HepG2 (cell line): ENCODE data around the gene EIF2S2. TPM values are rescaled to one million over a fixed set of nuclear protein-coding genes. Genes with fewer than 3 reads are reported as not detected.

Source experiments
- BCL6 ChIP-seq: IDR thresholded peaks from 2 replicates; pipeline ENCODE4 v1.6.1; 2016; ENCODE audit warnings: missing genetic modification reagents, missing compliant biosample characterization
- CCDC6 ChIP-seq: sonication (generic); formaldehyde crosslinking; IDR thresholded peaks from 2 replicates; pipeline ENCODE4 v1.8.1; 2022; ENCODE audit warnings: mild to moderate bottlenecking, missing genetic modification reagents, moderate library complexity
- ETV5 ChIP-seq: IDR thresholded peaks from 2 replicates; pipeline ENCODE4 v1.6.1; 2018; ENCODE audit warnings: missing biosample characterization, missing genetic modification reagents, inconsistent platforms, borderline replicate concordance
- FOXK1 ChIP-seq: sonication (generic); formaldehyde crosslinking; IDR thresholded peaks from 2 replicates; pipeline ENCODE4 v1.4.0; 2020; ENCODE audit warnings: low read depth, missing genetic modification reagents, borderline replicate concordance
- HCFC1 ChIP-seq: fragments of 150-350 bp; IDR thresholded peaks from 2 replicates; pipeline ENCODE4 v1.6.1; 2014; ENCODE audit warnings: low read depth, low read length
- MEIS1 ChIP-seq: sonication (generic); formaldehyde crosslinking; IDR thresholded peaks from 2 replicates; pipeline ENCODE4 v1.9.0; 2021; ENCODE audit warnings: mild to moderate bottlenecking, missing genetic modification reagents, moderate library complexity, borderline replicate concordance
- MZF1 ChIP-seq: sonication (generic); formaldehyde crosslinking; IDR thresholded peaks from 2 replicates; pipeline ENCODE4 v1.8.1; 2023; ENCODE audit warnings: mild to moderate bottlenecking, missing genetic modification reagents, borderline replicate concordance
- NFIC ChIP-seq: IDR thresholded peaks from 2 replicates; pipeline ENCODE4 v1.6.1; 2012; ENCODE audit warnings: mild to moderate bottlenecking, low read length, inconsistent platforms
- SSRP1 ChIP-seq: IDR thresholded peaks from 2 replicates; pipeline ENCODE4 v1.6.1; 2016; ENCODE audit warnings: control low read depth
- TARDBP ChIP-seq: sonication (generic); formaldehyde crosslinking; IDR thresholded peaks from 2 replicates; pipeline ENCODE4 v1.8.0; 2022; ENCODE audit warnings: mild to moderate bottlenecking, missing genetic modification reagents
- ZNF12 ChIP-seq: sonication (generic); formaldehyde crosslinking; IDR thresholded peaks from 2 replicates; pipeline ENCODE4 v1.5.0; 2020; ENCODE audit warnings: missing genetic modification reagents
- ZNF660 ChIP-seq: sonication (generic); formaldehyde crosslinking; IDR thresholded peaks from 2 replicates; pipeline ENCODE4 v1.5.1; 2020; ENCODE audit warnings: mild to moderate bottlenecking, low read depth, missing genetic modification reagents, borderline replicate concordance
- ZZZ3 ChIP-seq: sonication (generic); formaldehyde crosslinking; IDR thresholded peaks from 2 replicates; pipeline ENCODE4 v1.4.0; 2020; ENCODE audit warnings: missing genetic modification reagents, mild to moderate bottlenecking, borderline replicate concordance
- polyA plus RNA-seq, 8 experiments: library from polyadenylated mRNA; depleted of rRNA in 3 of 8; stranded (reverse) in 7 of 8; unstranded in 1 of 8; fragments of >200 nt; fragmentation: Illumina TruSeq in 4 of 8; extraction: Trizol in 4 of 8; gene quantifications; 2 replicates each; pipeline versions ENCODE4 v1.2.1 to v1.2.3, GENCODE V29; 2011 to 2016; ENCODE audit warnings: low read depth in 4 of 8, missing spikeins in 1 of 8, mixed read lengths in 1 of 8; ENCODE audit not compliant: insufficient read depth in 1 of 8
- total RNA-seq, 5 experiments: library from RNA; depleted of rRNA; stranded (reverse); fragments of >200 nt; fragmentation: Illumina TruSeq; extraction: Trizol; gene quantifications; 2 replicates each; pipeline ENCODE4 v1.2.3, GENCODE V29; 2016; ENCODE audit warnings: low read depth in 1 of 5
- TF ChIP-seq, protein P1 (sequence below): IDR thresholded peaks from 2 replicates; pipeline ENCODE4 v1.6.1; 2012; ENCODE audit warnings: low read depth, low read length, improper control_type of control experiment
- TF ChIP-seq, protein P2 (sequence below): sonication (generic); formaldehyde crosslinking; IDR thresholded peaks from 2 replicates; pipeline ENCODE4 v1.9.0; 2021; ENCODE audit warnings: mild to moderate bottlenecking, missing genetic modification reagents
- TF ChIP-seq, protein P3 (sequence below): sonication (generic); formaldehyde crosslinking; IDR thresholded peaks from 2 replicates; pipeline ENCODE4 v1.5.1; 2020; ENCODE audit warnings: missing genetic modification reagents, mild to moderate bottlenecking, borderline replicate concordance
- TF ChIP-seq, protein P4 (sequence below): sonication (generic); formaldehyde crosslinking; IDR thresholded peaks from 2 replicates; pipeline ENCODE4 v1.8.0; 2022; ENCODE audit warnings: low read depth, missing genetic modification reagents

EIF2S2 gene
- total and polyA plus RNA-seq, 2 of the 13 experiments (the other 11 are each of a cell fraction or from before 2014, with no cell fraction given): 126 to 213 TPM

DNA sequence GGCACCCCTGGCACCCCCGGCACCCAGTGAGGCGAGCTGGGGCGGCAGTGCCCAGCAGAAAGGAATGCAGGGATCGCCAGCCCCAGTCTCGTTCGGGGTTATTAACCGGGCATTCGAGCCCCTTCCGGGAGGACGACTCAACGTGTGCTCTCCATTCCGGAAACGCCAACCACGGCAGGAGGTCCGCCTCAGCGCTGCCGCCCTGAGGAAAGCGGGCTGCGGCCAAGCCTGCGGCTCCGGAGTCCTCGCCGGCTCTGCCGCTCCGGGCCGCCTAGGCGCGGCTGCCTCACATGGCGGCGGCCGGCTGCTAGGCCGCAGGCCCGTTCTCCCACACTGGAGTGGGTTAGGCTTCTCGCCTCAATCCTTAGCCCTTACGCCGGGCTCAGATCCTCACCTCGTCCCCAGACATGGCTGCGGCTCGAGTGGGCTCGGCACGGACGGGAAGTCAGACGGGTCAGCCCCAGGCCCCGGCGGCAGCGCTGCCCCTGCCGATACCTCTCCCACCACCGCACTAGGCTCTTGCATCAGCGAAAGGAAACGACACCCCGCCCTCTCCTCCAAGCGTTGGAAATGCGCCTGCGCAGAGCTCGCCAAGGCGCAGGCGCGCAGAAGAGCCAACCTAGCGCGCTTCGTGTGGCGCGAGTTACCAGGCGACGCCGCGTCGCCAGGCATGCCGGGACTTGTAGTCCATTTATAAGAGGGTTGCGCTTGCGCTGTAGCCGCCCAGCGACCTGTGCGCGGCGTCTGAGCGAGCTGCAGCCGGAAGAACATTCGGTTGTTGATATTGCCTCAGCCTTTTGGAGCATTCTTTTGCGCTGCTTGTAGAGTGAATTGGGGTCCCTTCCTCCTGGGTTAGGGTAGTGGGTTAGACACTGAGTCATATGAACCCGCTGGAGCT lies at the start of gene EIF2S2 (continued):
- TF ChIP-seq, protein P1, sequence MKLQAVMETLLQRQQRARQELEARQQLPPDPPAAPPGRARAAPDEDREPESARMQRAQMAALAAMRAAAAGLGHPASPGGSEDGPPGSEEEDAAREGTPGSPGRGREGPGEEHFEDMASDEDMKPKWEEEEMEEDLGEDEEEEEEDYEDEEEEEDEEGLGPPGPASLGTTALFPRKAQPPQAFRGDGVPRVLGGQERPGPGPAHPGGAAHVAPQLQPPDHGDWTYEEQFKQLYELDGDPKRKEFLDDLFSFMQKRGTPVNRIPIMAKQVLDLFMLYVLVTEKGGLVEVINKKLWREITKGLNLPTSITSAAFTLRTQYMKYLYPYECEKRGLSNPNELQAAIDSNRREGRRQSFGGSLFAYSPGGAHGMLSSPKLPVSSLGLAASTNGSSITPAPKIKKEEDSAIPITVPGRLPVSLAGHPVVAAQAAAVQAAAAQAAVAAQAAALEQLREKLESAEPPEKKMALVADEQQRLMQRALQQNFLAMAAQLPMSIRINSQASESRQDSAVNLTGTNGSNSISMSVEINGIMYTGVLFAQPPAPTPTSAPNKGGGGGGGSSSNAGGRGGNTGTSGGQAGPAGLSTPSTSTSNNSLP: peak; percentile 64; the same call in 1 of the 2 replicates
- TF ChIP-seq ZZZ3 (CRISPR knock-in tag): peak; percentile 89; the same call in 1 of the 2 replicates
- peak; percentile 100 for TF ChIP-seq HCFC1
- TF ChIP-seq MZF1: no peak
- peak; percentile 98 for TF ChIP-seq TARDBP (CRISPR knock-in tag)
- TF ChIP-seq, protein P2, sequence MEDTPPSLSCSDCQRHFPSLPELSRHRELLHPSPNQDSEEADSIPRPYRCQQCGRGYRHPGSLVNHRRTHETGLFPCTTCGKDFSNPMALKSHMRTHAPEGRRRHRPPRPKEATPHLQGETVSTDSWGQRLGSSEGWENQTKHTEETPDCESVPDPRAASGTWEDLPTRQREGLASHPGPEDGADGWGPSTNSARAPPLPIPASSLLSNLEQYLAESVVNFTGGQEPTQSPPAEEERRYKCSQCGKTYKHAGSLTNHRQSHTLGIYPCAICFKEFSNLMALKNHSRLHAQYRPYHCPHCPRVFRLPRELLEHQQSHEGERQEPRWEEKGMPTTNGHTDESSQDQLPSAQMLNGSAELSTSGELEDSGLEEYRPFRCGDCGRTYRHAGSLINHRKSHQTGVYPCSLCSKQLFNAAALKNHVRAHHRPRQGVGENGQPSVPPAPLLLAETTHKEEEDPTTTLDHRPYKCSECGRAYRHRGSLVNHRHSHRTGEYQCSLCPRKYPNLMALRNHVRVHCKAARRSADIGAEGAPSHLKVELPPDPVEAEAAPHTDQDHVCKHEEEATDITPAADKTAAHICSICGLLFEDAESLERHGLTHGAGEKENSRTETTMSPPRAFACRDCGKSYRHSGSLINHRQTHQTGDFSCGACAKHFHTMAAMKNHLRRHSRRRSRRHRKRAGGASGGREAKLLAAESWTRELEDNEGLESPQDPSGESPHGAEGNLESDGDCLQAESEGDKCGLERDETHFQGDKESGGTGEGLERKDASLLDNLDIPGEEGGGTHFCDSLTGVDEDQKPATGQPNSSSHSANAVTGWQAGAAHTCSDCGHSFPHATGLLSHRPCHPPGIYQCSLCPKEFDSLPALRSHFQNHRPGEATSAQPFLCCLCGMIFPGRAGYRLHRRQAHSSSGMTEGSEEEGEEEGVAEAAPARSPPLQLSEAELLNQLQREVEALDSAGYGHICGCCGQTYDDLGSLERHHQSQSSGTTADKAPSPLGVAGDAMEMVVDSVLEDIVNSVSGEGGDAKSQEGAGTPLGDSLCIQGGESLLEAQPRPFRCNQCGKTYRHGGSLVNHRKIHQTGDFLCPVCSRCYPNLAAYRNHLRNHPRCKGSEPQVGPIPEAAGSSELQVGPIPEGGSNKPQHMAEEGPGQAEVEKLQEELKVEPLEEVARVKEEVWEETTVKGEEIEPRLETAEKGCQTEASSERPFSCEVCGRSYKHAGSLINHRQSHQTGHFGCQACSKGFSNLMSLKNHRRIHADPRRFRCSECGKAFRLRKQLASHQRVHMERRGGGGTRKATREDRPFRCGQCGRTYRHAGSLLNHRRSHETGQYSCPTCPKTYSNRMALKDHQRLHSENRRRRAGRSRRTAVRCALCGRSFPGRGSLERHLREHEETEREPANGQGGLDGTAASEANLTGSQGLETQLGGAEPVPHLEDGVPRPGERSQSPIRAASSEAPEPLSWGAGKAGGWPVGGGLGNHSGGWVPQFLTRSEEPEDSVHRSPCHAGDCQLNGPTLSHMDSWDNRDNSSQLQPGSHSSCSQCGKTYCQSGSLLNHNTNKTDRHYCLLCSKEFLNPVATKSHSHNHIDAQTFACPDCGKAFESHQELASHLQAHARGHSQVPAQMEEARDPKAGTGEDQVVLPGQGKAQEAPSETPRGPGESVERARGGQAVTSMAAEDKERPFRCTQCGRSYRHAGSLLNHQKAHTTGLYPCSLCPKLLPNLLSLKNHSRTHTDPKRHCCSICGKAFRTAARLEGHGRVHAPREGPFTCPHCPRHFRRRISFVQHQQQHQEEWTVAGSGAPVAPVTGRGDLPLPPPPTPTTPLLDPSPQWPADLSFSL (CRISPR knock-in tag): no peak
- TF ChIP-seq, protein P3, sequence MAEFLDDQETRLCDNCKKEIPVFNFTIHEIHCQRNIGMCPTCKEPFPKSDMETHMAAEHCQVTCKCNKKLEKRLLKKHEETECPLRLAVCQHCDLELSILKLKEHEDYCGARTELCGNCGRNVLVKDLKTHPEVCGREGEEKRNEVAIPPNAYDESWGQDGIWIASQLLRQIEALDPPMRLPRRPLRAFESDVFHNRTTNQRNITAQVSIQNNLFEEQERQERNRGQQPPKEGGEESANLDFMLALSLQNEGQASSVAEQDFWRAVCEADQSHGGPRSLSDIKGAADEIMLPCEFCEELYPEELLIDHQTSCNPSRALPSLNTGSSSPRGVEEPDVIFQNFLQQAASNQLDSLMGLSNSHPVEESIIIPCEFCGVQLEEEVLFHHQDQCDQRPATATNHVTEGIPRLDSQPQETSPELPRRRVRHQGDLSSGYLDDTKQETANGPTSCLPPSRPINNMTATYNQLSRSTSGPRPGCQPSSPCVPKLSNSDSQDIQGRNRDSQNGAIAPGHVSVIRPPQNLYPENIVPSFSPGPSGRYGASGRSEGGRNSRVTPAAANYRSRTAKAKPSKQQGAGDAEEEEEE (CRISPR knock-in tag): peak; percentile 96; the same call in 1 of the 2 replicates
- no peak; the same call in 1 of the 2 replicates for TF ChIP-seq NFIC
- TF ChIP-seq MEIS1 (CRISPR knock-in tag): peak; percentile 96
- TF ChIP-seq, protein P4, sequence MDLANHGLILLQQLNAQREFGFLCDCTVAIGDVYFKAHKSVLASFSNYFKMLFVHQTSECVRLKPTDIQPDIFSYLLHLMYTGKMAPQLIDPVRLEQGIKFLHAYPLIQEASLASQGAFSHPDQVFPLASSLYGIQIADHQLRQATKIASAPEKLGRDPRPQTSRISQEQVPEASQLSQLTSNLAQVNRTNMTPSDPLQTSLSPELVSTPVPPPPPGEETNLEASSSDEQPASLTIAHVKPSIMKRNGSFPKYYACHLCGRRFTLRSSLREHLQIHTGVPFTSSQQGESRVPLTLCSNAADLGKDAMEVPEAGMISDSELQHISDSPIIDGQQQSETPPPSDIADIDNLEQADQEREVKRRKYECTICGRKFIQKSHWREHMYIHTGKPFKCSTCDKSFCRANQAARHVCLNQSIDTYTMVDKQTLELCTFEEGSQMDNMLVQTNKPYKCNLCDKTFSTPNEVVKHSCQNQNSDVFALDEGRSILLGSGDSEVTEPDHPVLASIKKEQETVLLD (CRISPR knock-in tag): peak; percentile 61; the same call in 1 of the 2 replicates
- no peak; the same call in 1 of the 2 replicates for TF ChIP-seq ZNF660 (CRISPR knock-in tag)
- TF ChIP-seq SSRP1: no peak
- peak; percentile 98 for TF ChIP-seq FOXK1 (CRISPR knock-in tag)
- peak; percentile 65 for TF ChIP-seq CCDC6
- peak; percentile 82 for TF ChIP-seq ETV5 (CRISPR knock-in tag)
- peak; percentile 60; the same call in 1 of the 2 replicates for TF ChIP-seq BCL6 (CRISPR knock-in tag)
- no peak; the same call in 1 of the 2 replicates for TF ChIP-seq ZNF12 (CRISPR knock-in tag)
